Fibroblast of mammary gland (primary cell): ENCODE data around the gene NOLC1.

ENCODE experiments used
- DNase-seq: peaks from one replicate; pipeline ENCODE4 v3.0.0-alpha.2; 2010; ENCODE audit warnings: low read depth
- H3K4me3 ChIP-seq: 2 replicates; pipeline ENCODE4 v1.5.1; 2011; ENCODE audit warnings: low read depth, mild to moderate bottlenecking, low read length, moderate library complexity; ENCODE audit not compliant: control insufficient read depth
- CTCF ChIP-seq: conservative IDR thresholded peaks from 2 replicates; pipeline ENCODE4 v1.5.1; 2011; ENCODE audit warnings: low read depth, low read length, inconsistent platforms; ENCODE audit not compliant: control insufficient read depth, insufficient read depth

The NOLC1 gene

DNA sequence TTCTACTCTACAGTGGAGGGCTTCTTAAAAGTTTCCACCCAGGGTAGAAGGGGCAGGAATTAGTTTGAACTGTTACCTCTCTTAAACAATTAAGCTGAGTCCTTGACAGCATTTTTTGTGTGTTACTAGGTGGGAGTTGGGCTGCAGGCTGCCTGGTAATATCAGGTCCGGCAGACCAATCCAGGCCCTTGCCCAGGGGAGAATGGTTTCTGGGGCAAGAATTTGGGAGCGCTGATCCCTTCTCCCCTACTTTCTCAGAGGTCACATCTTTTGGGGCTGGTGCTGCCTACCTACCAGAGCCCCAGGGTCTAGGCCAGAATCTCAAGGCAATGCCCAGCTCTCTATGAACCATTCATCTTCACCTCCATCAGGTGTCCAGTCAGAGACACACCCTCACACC lies 17.8 kb upstream of the NOLC1 start:
- peak overlapping the region; percentile 97 for H3K4me3 ChIP-seq
- DNase-seq = no peak
- TF ChIP-seq CTCF = no peak

GRCh38 chr10:102135956-102136526 lies 16.1 kb upstream of the NOLC1 start:
- no peak for DNase-seq
- no peak overlapping the region for H3K4me3 ChIP-seq
- TF ChIP-seq CTCF = no peak

GRCh38 chr10:102139281-102140110 lies 12.7 kb upstream of the NOLC1 start:
- no peak for DNase-seq
- no peak overlapping the region for H3K4me3 ChIP-seq
- TF ChIP-seq CTCF = no peak

GRCh38 chr10:102140218-102140617 lies 12.0 kb upstream of the NOLC1 start:
- no peak for TF ChIP-seq CTCF
- H3K4me3 ChIP-seq = no peak overlapping the region
- no peak for DNase-seq

DNA sequence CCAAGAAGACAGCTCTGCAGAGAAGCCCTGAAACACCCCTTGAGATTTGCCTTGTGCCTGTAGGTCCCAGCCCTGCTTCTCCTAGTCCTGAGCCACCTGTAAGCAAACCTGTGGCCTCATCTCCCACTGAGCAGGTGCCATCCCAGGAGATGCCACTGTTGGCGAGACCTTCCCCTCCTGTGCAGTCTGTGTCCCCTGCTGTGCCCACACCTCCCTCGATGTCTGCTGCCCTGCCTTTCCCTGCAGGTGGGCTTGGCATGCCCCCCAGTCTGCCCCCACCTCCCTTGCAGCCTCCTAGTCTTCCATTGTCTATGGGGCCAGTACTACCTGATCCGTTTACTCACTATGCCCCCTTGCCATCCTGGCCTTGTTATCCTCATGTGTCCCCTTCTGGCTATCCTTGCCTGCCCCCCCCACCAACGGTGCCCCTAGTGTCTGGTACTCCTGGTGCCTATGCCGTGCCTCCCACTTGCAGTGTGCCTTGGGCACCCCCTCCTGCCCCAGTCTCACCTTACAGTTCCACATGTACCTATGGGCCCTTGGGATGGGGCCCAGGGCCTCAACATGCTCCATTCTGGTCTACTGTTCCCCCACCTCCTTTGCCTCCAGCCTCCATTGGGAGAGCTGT lies 11.2 kb upstream of the NOLC1 start:
- DNase-seq = no peak
- no peak overlapping the region for H3K4me3 ChIP-seq
- no peak for TF ChIP-seq CTCF

- no peak for DNase-seq
- no peak for TF ChIP-seq CTCF
- H3K4me3 ChIP-seq = no peak overlapping the region
Measured at GRCh38 chr10:102141583-102142107, 10.5 kb upstream of the NOLC1 start.
